G401.6 (cell line): Measurements from ENCODE around the gene COPG2.
"Not testable (repeated sequence)": the region's sequence is repeated elsewhere in the genome, so short reads cannot be mapped to it uniquely, and the experiment has no call there.

Experiments
- FAIRE-seq: peaks from 2 replicates; lab custom pipeline; 2012; peaks lifted over from hg19 to GRCh38; lab: Jason Lieb, UNC

The COPG2 gene

DNA sequence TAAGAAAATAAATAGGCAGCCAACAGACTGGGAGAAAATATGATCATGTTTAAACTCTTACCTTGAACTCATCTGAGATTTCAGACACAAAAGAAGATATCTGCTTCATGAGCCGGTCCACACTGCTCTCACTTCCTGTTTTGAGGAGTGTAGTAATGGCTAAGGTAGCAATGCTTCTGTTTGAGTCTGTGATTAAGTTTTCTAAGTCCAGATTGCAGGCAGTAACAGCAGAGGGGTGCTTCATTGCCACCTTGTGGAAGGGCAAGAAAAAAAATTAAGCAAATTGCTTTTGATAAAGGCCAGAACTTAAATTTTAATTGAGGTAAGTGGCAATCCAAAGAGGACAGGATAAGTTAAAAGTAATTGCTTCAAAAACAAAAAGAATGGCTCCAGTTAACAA, 107.6 kb downstream of the COPG2 start:
- FAIRE-seq, result no peak

DNA sequence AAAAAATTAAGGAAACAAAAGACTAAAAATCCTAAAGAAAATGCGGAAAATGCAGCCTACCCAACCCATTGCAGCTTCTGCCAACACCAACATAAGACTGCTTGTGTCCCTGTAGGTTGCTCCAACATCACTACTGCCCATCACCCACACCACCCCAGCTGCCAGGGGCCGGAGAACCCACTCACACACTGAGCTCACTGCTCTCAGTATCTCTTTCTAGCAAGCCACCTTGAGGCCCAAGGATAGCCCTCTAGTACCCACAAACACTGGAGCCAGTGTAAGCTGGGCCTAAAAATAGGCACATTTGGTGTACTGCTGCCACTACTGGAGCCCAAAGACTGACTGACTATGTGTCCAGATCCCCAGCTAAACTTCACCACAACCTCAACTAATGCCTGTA, 109.4 kb downstream of the COPG2 start:
- no peak for FAIRE-seq

DNA sequence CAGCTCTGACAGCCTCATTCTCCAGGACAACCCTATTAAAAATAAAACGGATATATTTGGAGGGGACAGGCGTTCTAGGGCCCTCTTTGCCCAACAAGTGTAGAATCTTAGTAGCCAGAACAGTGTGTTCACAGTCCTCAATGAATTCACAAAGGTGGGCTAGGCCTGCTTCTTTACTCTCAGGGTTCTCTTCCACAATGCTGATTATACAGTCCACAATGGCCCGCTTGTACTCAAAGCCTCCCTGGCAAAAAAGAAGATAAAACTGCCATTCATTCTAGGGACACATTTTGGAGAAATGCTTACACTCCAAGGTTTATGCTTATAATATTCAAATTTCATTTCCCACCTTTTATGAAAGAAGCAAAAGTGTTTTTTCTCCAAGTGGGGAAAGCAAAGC, 114.1 kb downstream of the COPG2 start:
- no peak for FAIRE-seq

DNA sequence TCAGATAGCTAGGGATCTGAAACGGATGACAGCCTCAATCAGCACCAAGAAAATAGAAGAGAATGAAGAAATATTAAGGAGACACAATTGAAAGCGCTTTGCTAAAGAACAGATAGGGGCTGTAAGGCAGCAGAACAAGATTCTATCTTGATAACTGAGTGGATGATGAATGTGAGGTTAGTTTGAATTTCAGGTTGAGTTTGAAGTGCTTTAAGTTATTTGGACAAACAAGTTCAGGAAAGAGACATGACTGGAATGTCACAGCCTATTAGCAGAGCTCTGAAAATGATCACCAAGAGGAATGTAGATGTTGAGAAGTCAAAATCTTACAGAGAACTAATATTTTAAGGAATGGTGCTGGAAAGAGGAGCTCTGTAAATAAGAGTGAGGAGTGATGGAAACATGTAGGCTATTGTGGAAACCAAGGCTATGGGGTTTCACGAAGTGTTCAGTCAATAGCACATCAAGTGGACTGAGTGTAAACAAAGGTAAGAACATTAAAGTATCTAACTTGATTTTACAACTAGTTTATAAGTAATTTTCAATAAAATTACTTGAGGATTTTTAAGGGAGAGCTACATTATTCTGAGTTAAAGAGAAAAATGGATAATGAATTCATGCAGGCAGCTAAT, 115.0 kb downstream of the COPG2 start:
- FAIRE-seq, result no peak

DNA sequence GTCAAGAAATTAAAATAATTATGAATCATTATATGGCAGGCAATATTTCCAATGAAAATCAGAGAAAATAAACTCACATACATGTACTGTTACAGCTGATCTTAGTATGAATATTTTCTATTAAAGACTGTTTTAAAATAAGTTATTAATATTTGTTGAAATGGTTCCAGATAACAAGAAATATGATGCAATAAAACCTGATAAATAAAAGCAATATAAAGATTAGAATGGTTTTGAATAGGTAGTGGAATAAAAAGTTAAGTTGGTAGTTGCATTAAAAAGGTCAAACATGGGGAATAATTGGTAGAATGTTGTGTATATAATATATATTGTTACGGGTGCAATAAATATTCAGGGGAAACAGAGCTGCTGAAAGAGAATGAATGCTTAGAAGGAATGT, 124.2 kb downstream of the COPG2 start:
- no peak for FAIRE-seq

DNA sequence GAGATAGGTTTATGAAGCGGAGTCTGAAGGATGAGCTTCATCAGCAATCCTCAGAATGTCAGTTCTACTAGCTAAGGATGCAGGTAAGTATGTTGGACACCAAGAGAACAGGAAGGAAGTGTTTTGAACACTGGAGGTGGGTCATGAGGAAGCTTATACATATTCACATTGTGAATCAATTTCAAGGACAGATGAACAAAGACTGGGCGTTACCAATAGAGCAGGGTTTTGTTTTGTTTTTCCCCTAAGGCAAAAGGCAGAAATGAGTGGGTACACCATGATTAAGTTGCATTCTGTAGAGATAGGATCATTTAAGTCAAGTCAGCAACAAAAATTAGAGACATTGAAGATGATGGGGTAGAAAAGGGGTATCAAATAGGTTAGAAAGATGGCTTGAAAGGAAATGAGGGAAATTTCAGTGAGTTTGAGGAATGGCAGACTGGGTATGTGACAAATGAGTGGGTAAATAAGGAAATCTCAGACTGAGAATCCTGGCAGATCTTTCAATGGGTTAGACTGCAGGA, 125.0 kb downstream of the COPG2 start:
- no peak for FAIRE-seq

DNA sequence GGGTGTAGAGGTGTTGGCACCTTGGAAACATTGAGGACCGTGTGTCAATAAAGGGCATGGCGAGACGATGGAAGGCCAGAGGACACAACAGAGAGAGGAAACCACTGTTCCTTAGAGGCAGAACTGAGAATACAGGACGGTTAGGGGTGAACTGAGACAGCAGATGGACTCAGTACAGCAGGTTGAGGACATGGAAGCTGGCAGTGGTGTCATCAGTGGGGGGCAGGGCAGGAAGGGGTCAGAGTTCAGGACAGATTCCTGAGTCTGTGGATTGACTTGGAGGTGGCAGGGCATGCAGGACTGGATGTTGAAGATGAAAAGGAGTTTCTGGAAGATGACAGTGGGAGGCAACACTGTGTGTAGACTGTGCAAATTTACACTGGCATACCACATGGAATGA, 126.3 kb downstream of the COPG2 start:
- FAIRE-seq, result not testable (repeated sequence)

DNA sequence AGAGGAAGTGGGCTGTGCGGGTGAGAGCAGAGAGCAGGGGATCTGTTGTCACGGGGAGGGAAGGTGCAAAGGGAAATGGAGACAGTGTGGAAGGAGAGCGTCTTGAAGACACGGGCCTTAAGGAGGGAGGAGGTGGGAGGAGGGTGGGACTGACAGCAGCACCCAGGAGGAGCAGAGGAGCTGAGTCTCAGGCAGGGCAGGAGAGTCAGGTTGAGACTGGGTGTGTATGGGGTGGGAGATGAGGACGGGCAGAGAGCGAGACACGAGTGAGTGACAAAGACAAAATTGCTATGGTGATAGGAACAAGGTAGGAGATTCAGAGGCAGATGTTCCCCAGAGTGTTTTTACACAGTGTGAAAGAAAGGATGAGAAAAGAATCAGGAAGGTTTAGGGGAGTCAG, 127.3 kb downstream of the COPG2 start:
- not testable (repeated sequence) for FAIRE-seq

GRCh38 chr7:130537894-130538293, 130.7 kb downstream of the COPG2 start:
- not testable (repeated sequence) for FAIRE-seq

DNA sequence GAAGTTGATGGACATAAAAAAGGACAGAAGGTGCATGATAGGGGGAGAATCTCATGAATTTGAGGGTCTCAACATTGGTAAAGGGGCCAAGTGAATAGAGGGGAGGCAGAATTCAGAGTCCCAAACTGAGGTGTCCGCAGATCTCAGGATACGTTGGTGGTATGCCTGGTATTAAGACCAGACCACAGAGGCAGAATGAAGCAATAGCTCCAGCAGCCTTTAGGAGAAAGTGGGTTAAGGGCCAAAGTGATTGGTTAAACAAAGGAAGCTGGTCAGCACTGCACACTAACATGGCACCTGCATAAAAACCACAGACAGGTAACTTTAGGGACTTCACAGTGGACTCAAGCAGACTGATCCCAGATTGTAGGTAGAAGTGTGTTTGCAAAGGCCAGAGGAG, 139.1 kb downstream of the COPG2 start:
- FAIRE-seq, result no peak

- FAIRE-seq, result not testable (repeated sequence)
Measured at GRCh38 chr7:130527752-130528355, 140.7 kb downstream of the COPG2 start.

- FAIRE-seq, result no peak
Measured at GRCh38 chr7:130524628-130525027, 143.9 kb downstream of the COPG2 start.

DNA sequence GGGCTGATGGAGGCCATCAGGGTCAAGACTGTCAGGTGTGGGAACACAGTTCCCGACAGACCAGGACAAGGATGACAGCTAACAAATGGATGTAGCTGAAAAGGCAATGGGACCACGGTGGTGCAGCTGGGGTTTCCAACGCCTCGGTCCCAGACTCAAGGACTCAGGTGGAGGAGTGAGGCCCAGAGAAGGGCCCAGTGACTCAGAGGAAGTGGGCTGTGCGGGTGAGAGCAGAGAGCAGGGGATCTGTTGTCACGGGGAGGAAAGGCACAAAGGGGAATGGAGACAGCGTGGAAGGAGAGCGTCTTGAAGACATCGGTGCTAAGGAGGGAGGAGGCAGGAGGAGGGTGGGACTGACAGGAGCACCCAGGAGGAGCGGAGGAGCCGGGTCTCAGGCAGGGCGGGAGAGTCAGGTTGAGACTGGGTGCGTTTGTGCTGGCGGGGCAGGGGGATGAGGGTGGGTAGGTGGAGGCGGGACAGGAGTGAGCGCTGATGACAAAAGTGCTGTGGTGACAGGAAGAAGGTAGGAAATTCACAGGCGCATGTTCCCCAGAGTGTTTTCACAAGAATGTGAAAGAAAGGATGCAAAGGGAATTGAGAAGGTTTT, 144.9 kb downstream of the COPG2 start:
- FAIRE-seq, result not testable (repeated sequence)

- FAIRE-seq, result no peak
Measured at GRCh38 chr7:130521258-130521951, 147.1 kb downstream of the COPG2 start.

GRCh38 chr7:130515315-130516040, 153.1 kb downstream of the COPG2 start:
- no peak for FAIRE-seq

DNA sequence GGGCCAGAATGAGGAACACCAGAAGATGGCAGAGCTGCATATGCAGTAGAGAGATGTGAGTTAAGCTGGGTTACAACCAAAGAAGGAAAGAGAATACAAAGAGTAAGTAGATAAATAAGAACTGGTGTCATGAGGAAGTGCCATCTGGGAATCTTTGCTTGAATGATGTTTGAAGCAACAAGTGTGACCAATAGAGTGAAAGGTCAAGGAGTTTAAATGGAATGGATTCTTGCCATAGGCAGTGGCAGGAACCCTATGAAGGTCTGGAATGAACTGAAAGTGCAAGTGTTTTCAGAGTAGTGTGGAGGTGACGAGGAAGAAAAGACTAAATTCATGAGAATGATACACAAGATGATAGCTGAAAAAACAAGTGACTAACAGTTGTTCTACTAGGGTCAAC, 155.1 kb downstream of the COPG2 start:
- no peak for FAIRE-seq

- not testable (repeated sequence) for FAIRE-seq
Measured at GRCh38 chr7:130512038-130512437, 156.5 kb downstream of the COPG2 start.

DNA sequence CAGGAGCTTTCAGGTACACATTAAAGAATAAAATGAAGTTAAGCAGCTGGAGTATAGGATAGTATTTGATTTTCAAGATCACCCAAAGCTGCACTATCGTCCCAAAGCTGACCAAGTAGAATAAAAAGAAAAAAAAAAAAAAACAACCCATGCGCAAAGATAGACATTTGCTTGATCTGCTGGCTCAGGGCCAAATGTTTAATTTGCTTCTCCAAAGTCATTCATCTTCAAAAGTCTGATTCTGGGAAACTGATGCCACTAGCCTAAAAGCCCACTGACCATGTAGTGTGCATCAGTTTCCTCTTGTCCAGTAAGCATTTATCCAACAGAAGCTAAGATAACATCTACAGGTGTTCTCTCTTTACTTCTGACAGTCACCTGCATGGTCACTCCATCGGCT, 162.2 kb downstream of the COPG2 start:
- no peak for FAIRE-seq

DNA sequence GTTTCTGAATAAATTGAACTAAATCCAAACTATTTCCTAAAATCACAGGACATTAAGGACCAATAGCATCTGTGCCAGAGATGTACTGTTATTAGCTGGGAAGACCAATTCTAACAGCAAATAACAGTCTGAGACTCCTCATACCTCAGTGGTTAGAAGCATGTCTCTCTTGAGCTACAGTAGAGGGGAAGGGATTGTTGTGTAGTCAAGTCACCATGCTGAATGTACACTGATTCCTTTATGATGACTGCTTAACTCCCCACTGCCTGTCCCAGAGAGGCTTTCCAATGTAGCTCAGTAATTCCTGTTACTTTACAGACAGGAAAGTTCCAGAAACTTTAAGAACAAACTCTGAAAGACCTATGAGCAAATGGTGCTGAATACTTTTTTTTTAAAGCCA, 162.8 kb downstream of the COPG2 start:
- FAIRE-seq, result no peak

DNA sequence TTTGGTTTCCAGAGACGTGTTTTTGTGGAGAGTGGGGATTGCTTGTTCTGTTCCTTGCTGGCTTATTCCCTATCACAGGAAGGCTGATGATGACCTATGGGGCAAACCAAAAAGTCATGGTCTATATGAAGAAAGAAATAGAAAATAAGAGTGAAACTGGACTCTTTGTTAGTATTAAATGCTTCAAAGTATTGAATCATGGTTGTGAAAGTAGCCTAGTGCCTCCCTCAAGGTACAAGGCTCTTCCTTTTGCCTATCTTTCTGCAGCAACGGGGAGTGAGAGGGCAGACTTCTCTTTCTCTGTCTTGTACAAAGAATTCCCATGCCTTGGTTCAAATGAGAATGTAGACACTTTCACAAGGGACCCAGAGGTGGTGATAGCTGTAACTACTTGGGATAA, 167.6 kb downstream of the COPG2 start:
- FAIRE-seq, result no peak

- no peak for FAIRE-seq
Measured at GRCh38 chr7:130500463-130500862, 168.1 kb downstream of the COPG2 start.

GRCh38 chr7:130494431-130494858, 174.1 kb downstream of the COPG2 start:
- no peak for FAIRE-seq
